Lung (tissue), 12 donors: ENCODE results near the gene TP73. TPM values are rescaled to one million over a fixed set of nuclear protein-coding genes. Genes with fewer than 3 reads are reported as not detected.

Experiments used
- ATAC-seq: fragments of 200-7000 bp; cut with Tn5 transposase; one replicate; pipeline ENCODE4 v1.9.1; 2020; ENCODE audit warnings: moderate number of reproducible peaks; ENCODE audit not compliant: insufficient read depth, low FRiP score
- DNase-seq, 3 donors: peaks; one replicate each; pipeline ENCODE4 v3.0.0-alpha.2; 2013 to 2017
- H3K27ac ChIP-seq, 2 donors: one replicate each; pipeline ENCODE4 v1.5.1; 2013; ENCODE audit warnings: mild to moderate bottlenecking in 2 of 2, moderate library complexity in 2 of 2, control low read depth in 1 of 2, inconsistent platforms in 1 of 2, low read depth in 1 of 2, low read length in 1 of 2
- H3K27me3 ChIP-seq, 3 donors: one replicate each; pipeline ENCODE4 v1.5.1; 2013; ENCODE audit warnings: low read length in 2 of 3; ENCODE audit not compliant: control insufficient read depth in 3 of 3, insufficient read depth in 3 of 3
- H3K36me3 ChIP-seq, 4 donors: one replicate each; pipeline ENCODE4 v1.5.1; 2013; ENCODE audit warnings: low read length in 4 of 4, mild to moderate bottlenecking in 1 of 4, moderate library complexity in 1 of 4; ENCODE audit not compliant: control insufficient read depth in 4 of 4, insufficient read depth in 4 of 4
- H3K4me1 ChIP-seq, 5 donors: one replicate each; pipeline ENCODE4 v1.5.1; 2013; ENCODE audit warnings: low read length in 5 of 5, mild to moderate bottlenecking in 2 of 5, moderate library complexity in 1 of 5; ENCODE audit not compliant: control insufficient read depth in 5 of 5, insufficient read depth in 5 of 5
- H3K4me3 ChIP-seq: one replicate; pipeline ENCODE4 v1.5.1; 2013; ENCODE audit warnings: mild to moderate bottlenecking, control low read depth, moderate library complexity
- H3K9ac ChIP-seq, 2 donors: one replicate each; pipeline ENCODE4 v1.5.1; 2013; ENCODE audit warnings: low read length in 2 of 2, control low read depth in 1 of 2; ENCODE audit not compliant: insufficient read depth in 1 of 2
- H3K9me3 ChIP-seq, 4 donors: one replicate each; pipeline ENCODE4 v1.5.1; 2013; ENCODE audit warnings: low read length in 3 of 4, mild to moderate bottlenecking in 1 of 4, moderate library complexity in 1 of 4; ENCODE audit not compliant: control insufficient read depth in 4 of 4, insufficient read depth in 3 of 4
- CTCF ChIP-seq: IDR thresholded peaks from 2 replicates; pipeline ENCODE4 v1.5.1; 2012; ENCODE audit warnings: mild to moderate bottlenecking; ENCODE audit errors: control extremely low read depth, extremely low read depth
- WGBS, 2 donors: extraction: QIAGEN DNeasy Blood & Tissue Kit; methylation state at CpG; one replicate each; pipeline ENCODE4 v1.1.7; 2013; 5-methylcytosine and 5-hydroxymethylcytosine counted together
- polyA plus RNA-seq, 2 donors: library from polyadenylated mRNA; stranded (reverse); fragments of 200-250 nt; gene quantifications; one replicate each; pipeline ENCODE4 v1.2.1, GENCODE V29; 2013
- total RNA-seq, 2 donors: library from RNA; depleted of rRNA in 1 of 2; stranded (reverse); fragments of >200 nt in 1 of 2; gene quantifications; one replicate each; pipeline ENCODE4 v1.2.1, GENCODE V29; 2014 to 2021
- donor health status: control.
- donor health status: control.
- donor health status: Bipolar disorder and iron deficiency.
- donor health status: healthy.
- donor health status: DM: yes; HTN: yes; CAD: no.

TP73 gene
- total and polyA plus RNA-seq, 4 donors, result 1.7 to 12.3 (median 2.2) TPM

GRCh38 chr1:3741566-3742438 lies 89.5 kb downstream of the TP73 start:
- no peaks in the 10 kb centered on the region for H3K27me3 ChIP-seq
- peaks cover 0 to 20% (median 4%) of the 10 kb centered on the region in 5 donors for H3K4me1 ChIP-seq
- H3K36me3 ChIP-seq, result peaks cover 4 to 35% (median 18%) of the 10 kb centered on the region in 4 donors
- no peak overlapping the region for H3K4me3 ChIP-seq
- no peak for TF ChIP-seq CTCF
- ATAC-seq (no peak), DNase-seq (no peak)
- no peak overlapping the region for H3K27ac ChIP-seq
- no peak overlapping the region for H3K9ac ChIP-seq
- no peaks in the 10 kb centered on the region for H3K9me3 ChIP-seq
- 96 to 99% methylated on average over 22 of the region's 22 CpGs for WGBS, 2 donors

- DNase-seq, result no peak
- Histone ChIP-seq H3K27me3 (no peaks in the 10 kb centered on the region), H3K9me3 (no peaks in the 10 kb centered on the region), H3K9ac (no peak overlapping the region), H3K4me1 (peaks cover 0 to 20% (median 4%) of the 10 kb centered on the region in 5 donors), H3K4me3 (no peak overlapping the region), H3K27ac (no peak overlapping the region), H3K36me3 (peaks cover 4 to 32% (median 18%) of the 10 kb centered on the region in 4 donors)
- TF ChIP-seq CTCF, result no peak
- ATAC-seq, result no peak
- 85 to 91% methylated on average over 24 of the region's 24 CpGs for WGBS, 2 donors
Measured at GRCh38 chr1:3742439-3743298, 90.4 kb downstream of the TP73 start.

GRCh38 chr1:3743421-3743820 lies 91.1 kb downstream of the TP73 start:
- Histone ChIP-seq H3K4me3 (no peak overlapping the region), H3K4me1 (peaks cover 0 to 24% (median 4%) of the 10 kb centered on the region in 5 donors), H3K9ac (no peak overlapping the region), H3K27me3 (no peaks in the 10 kb centered on the region), H3K36me3 (peaks cover 4 to 26% (median 16%) of the 10 kb centered on the region in 4 donors), H3K27ac (no peak overlapping the region), H3K9me3 (no peaks in the 10 kb centered on the region)
- no peak for ATAC-seq
- TF ChIP-seq CTCF, result no peak
- DNase-seq, result no peak
- 63 to 66% methylated on average over 4 of the region's 4 CpGs for WGBS, 2 donors
